NCI-H146 treated with DMSO at 0.1 percent for 48 hours (cell line): ENCODE data around the gene USP20.

Experiments used
- DNase-seq: peaks from one replicate; lab custom pipeline; 2025; ENCODE audit not compliant: unreplicated experiment; lab: John Stamatoyannopoulos, UW

The USP20 gene

DNA sequence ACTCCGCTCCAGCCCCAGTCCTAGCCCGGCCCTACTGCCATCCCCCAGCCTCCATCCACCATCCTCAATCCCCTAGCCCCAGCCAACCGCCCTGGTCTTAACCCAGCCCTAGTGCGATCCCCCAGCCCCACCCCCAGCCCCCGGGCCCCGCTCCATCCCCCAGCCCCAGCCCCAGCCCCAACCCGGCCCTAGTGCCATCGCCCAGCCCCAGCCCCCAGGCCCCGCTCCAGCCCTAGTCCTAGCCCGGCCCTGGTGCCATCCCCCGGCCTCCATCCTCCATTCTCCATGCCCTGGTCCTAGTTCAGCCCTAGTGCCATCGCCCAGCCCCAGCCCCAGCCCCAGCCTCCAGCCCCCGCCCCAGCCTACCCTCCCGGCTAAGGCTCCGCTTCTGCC is 11.7 kb upstream of the USP20 start:
- DNase-seq: no peak

GRCh38 chr9:129823935-129824601 is 11.2 kb upstream of the USP20 start, which contains the start of gene TOR1A:
Gene TOR1A, minus strand, starts transcription at chr9:129824136. Its CDS starts 51 bp downstream, at chr9:129824085.
- DNase-seq: peak; percentile 80

GRCh38 chr9:129826344-129826743 is 8.9 kb upstream of the USP20 start:
- no peak for DNase-seq

DNA sequence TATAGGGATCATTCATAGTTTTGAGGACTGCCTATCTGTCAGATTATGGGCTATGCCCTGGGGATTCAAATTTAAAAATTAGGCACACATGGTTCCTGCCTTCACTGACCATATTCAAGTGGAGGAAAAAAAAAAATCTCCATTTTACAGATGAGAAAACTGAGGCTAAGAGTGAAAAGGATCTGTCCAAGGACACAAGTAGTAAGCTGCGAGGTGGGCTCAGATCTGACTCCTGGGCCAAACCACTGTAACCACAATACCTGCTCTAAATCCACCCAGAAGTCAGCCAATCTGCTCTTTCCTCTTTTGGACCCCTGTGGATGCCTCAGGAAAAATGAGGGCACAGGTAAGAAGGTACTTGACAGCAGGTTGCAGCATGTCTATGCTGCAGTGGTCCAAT is 8.5 kb upstream of the USP20 start:
- DNase-seq: no peak

DNA sequence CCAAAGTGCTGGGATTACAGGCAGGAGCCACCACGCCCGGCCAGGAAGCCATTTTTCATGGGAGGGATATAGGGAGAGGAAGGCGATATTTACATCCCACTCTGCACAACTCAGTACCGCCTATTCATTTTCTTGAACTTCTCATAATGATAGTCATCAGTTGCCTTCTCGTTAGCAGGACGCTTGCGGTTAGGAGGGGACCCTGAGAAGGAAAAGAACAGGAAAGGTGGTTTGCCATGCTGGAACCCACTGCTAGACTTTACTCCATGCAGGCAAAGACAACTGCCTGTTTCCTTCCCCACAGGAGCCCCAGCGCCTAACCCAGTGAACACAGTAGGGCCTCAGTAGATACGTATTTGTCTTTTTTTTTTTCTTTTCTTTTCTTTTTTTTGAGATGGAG is 7.2 kb upstream of the USP20 start:
- no peak for DNase-seq

GRCh38 chr9:129828969-129829368 is 6.3 kb upstream of the USP20 start:
- no peak for DNase-seq

DNA sequence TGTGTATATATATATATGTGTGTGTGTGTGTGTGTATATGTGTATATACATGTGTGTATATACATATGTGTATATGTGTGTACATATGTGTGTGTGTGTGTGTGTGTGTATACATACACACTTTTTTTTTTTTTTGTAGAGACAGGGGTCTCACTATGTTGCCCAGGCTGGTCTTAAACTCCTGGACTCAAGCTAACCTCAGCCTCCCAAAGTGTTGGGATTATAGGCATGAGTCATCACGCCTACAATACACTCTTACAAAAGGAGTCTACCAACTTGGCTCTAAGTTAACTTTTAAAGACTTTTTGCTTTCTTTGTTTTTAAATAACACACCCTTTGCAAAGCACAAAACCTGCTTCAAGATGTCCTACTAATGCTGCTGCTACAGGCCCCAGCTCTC is 2.3 kb upstream of the USP20 start:
- DNase-seq: no peak

DNA sequence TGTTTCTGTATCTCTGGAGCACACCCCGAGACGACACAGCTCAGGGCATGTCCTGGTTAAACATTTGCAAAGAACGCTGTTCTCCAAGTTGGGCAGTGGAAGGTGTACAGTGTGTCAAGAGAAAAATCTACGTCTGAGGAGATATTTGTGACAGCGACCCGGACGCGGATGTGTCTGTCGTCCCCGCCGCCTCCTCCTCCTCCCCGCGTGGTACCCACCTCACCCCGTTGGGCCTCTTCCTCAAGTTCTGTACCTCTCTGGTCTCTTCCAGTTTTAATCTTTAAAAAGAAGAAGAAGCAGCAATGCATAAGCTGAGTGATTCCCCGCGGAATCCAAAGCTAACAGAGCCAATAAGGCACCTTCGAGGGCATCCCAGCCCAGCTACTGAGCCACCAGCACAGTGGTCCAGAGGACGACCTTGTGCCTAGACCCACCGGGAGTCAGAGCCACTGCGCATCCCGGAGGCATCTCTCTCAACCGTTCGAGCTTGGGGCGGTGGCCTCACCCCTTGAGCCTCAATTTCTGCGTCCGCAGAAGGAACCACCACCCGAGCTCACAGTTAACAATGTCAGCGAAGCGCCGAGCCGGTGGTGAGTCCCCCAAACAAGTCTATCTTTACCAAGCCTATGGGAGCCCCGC is 650 bp upstream of the USP20 start:
- no peak for DNase-seq

DNA sequence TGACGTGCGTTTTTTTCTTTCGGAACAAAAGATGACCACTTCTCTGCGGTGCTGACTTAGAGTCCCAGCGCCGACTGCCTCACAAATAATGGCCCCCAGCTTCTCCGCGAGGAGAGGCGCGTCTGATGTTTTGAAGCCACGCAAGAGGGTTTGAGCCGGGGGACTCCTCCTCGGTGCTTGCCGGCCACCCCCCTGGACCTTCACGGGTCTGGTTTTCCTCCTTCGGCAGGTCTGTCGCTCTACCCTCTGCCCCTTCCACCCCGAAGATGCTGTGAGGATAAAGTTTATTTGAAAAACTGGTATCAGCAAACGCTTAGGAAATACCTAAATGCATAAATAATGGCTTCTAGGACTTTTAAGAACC is 584 bp downstream of the USP20 start:
- DNase-seq: peak; percentile 3

DNA sequence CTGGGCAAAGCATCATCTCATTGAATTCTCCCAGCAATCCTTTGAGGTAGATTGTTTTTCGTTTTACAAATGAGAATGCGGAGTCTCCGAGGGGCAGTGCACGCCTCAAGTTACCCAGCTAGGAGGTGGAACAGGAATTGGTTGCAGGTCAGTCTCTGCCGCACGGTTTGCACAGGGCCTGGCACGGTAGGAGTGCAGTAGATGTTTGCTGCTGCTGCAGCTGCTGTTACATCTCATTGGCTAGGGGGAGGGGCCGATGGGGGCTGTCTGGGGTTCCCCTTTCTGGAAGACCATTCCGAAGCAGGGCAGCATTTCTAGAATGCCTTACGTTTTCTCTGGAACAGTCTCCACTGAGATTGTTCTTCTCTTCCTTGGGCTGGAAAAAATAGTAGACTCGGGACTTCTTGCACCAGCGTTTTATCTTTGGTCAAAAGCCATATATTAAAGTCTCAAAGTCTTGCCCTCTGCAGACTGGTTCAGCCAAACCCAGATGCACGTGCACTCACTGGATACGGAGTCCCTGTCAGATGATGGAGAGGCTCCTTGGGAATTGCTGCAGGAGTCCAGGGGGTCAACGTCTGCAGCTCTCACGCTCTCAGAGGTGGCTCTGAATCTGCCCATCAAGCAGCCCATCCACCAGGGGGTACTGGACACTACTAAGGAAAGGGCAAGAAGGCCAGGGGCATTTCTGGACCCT is 1.2 kb downstream of the USP20 start:
- DNase-seq: no peak

- DNase-seq: no peak
Observed at GRCh38 chr9:129838707-129839259, 3.5 kb downstream of the USP20 start.

DNA sequence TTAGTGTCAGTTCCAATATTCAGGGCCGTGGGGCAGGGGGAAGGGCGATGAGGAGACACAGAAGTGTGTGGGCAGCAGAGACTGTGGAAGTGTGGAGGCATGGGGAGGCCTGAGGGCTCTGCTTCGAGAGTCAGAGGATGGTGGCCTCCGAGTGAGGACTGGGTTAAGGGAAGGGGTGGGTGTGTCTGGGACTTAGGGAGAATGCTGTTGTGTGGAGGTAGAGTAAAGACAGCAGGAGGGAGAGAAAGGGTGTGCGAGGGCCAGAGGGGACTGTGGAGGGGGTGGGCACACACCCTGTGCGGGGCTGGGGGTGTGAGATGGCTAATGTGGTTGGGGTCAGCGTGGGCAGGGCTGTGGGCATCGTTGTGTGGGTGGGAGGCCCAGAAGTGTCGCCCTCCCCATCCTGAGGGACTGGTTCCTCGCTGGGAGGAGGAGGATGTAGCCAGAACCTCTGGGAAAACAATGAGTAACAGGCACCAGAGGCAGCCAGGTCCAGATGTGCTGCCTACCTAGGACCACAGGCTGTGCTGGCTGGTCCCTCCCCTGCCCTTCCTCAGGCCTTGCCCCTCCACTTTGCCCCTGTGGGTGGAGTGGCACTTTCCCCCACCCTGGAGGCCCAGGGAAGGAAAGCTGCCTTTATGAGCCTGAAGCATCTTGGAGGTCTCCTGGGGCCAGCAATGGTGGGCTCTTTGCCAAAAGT is 4.2 kb downstream of the USP20 start:
- no peak for DNase-seq

DNA sequence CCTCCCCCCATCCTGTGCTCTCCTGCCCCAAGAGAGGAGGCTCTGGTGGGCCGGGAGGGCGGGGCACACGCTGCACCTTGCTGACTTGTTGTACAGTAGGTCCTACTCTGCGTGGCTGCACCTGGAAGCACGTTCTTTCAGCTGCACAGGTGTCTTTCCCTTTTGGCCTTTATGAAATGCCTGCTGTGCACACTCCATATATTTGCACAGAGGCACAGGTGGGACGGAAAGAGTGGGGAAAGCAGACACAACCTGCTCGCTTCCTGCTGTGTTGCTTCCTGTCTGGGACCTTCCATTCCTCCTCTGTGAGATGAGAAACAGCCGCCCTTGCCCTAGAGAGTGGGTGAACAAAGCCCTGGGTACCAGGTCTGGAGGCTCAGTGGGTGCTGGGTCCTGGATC is 4.8 kb downstream of the USP20 start:
- peak; percentile 84 for DNase-seq

- no peak for DNase-seq
Observed at GRCh38 chr9:129841071-129841470, 5.8 kb downstream of the USP20 start.

DNA sequence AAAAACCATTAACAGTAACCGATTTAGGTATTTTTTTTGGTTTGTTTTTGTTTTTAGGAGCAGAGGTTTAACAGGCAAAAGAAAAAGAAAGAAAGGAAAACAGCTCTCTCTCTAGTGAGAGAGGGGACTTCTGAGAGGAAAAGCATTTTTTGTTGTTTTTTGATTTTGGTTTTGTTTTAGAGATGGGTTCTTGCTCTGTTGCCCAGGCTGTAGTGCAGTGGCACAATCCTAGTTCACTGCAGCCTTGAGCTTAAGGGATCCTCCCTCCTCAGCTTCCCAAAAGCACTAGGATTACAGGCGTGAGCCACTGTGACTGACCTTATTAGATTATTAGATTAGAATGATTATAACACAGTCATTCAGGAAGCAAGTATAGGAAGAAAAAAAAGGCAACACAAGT is 10.1 kb downstream of the USP20 start:
- no peak for DNase-seq

DNA sequence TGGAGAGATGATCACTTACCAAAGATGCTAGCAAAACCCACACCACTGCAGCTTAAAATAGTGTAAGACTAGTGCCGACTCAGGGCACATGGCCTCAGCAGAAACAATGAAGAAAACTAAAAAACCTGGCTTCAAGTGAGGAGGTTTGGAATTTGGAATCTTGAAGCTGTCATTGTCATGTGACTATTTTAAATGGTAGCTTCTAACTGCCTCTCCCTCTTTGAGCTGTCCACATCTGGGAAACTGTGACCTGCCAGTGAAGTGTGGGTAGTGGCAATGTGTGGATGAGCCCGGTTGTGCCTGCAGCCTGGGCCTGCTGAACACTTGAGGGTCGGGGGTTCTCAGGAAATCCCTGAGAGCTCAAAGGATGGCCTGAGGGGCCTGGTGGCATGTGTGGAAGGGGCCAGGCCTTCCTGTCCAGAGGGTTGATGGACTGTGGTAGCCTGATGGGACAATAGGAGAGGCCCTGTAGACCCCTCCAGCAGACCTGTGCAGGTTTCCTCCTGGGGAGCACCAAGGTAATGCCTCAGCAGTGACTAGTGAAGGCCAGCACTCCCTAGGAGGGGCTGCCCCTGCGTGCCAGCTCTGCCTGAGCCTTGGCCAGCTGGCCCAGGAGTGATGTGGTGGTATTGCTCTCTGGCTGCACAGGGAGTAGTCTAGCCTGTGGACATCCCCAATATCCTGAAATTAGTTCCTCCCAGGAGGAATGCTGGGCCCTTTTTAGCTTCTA is 13.6 kb downstream of the USP20 start:
- DNase-seq: no peak

GRCh38 chr9:129849901-129850300 is 14.6 kb downstream of the USP20 start:
- no peak for DNase-seq

DNA sequence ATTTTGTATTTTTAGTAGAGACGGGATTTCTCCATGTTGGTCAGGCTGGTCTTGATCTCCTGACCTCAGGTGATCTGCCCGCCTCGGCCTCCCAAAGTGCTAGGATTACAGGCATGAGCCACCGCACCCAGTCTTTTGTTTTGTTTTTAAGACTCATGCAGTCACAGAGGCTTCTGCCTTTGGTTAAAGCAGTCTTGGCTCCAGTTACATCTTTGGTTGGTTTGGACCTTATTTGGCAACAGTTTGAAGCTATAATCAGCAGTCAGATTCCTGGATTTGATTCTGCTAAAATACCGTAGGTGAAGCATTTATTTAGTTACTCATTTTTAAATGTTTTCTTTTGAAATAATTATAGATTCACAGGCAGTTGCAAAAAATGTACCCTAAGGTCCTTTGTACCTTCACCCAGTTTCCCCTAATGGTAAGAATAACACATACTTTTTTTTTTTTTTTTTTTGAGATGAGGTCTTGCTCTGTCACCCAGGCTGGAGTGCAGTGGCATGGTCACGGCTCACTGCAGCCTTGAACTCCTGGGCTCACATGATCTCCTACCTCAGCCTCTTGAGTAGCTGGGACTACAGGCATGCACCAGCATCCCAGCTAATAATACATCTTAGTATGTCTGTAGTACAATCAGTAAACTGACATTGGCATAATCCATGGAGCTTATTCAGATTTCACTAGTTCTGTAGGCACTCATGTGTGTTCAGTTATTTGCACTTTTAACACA is 15.7 kb downstream of the USP20 start:
- no peak for DNase-seq

- DNase-seq: no peak
Observed at GRCh38 chr9:129851821-129852220, 16.6 kb downstream of the USP20 start.

DNA sequence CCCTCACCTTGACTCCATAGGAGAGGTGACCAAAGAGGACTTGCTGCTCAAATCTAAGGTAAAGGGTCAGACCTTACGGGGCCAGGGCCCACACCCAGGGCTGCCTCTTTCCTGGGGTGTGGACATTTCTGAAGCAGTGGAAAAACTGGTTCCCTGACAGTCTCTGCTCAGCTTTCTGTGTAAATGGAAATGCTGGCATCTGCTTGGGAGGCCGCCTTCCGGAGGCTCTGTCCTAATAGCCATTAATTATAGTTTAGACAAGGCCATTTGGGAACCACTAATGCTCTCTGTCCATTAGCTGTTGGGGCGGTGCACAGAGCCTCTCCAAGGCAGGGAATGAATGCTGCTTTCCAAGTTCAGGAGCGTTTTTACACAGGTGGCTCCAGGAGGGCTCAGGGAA is 17.3 kb downstream of the USP20 start:
- DNase-seq: no peak
